Measurements from ENCODE around the gene RRBP1.

The RRBP1 gene

DNA sequence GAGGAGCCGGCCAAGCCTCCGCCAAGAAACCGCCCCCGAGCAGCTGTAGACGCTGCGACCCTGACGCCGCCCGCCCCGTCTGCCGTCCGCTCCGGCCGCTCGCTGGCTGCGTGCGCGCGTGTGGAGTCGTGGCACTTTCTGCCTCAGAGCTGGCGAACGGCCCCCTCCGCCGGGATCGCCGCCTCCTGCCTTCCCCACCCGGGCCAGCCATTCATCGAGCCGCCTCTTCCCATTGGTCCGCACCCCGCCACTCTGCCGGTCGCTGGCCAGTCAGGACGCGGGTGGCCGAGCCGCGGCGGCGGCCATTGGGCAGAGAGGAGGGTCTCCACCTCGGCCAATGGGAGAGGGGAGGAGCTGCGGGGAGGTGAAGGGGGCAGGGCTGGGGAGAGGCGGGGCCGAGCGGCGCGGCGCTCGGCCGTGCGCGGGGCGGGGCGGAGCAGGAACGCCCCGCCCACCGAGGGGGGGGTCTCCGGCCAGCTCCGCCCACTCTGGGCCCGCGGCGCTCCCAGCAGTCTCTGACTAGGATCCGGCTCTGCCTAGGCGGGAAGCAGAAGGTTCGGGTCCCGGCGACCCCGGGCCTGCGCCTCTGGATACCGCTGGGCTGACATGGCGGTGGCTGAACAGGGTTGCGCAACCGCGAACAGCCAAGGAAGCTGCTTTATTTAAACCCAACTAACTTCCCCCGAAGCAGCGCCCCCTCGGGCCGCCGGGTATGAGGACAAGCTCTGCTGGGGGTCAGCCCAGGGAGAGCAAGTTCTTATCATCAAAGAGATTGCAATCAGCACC, at the start of gene RRBP1:
RRBP1 (minus strand) TSS at position 140 of the 786 bp plus-strand sequence. CDS start 21,735 bp downstream, outside the sequence.
- H3K4me3 ChIP-seq (ENCODE audit: low read length), result peak within 1 kb of the TSS; percentile 66
- peaks cover 18% of the 10 kb centered on the region for H3K27me3 ChIP-seq (ENCODE audit: insufficient read depth, low read length)
- H3K4me1 ChIP-seq (ENCODE audit: insufficient read depth, low read length), result no peaks in the 10 kb centered on the region
- no peaks in the 10 kb centered on the region for H3K9me3 ChIP-seq (ENCODE audit: low read length)
- peak within 1 kb of the TSS; percentile 27 for H2AFZ ChIP-seq (ENCODE audit: low read depth, low read length)
- H3K36me3 ChIP-seq (ENCODE audit: insufficient read depth, low read length), result no peaks in the 10 kb centered on the region

GRCh38 chr20:17731233-17731632, 49.2 kb upstream of the RRBP1 start:
- Histone ChIP-seq H3K36me3 (ENCODE audit: insufficient read depth, low read length) (no peaks in the 10 kb centered on the region), H3K4me1 (ENCODE audit: insufficient read depth, low read length) (peaks cover 8% of the 10 kb centered on the region), H2AFZ (ENCODE audit: low read depth, low read length) (no peak overlapping the region), H3K27me3 (ENCODE audit: insufficient read depth, low read length) (peaks cover 8% of the 10 kb centered on the region), H3K9me3 (ENCODE audit: low read length) (no peaks in the 10 kb centered on the region), H3K4me3 (ENCODE audit: low read length) (no peak overlapping the region)

- Histone ChIP-seq H3K27me3 (ENCODE audit: insufficient read depth, low read length) (peaks cover 9% of the 10 kb centered on the region), H2AFZ (ENCODE audit: low read depth, low read length) (no peak overlapping the region), H3K36me3 (ENCODE audit: insufficient read depth, low read length) (no peaks in the 10 kb centered on the region), H3K9me3 (ENCODE audit: low read length) (no peaks in the 10 kb centered on the region), H3K4me3 (ENCODE audit: low read length) (no peak overlapping the region), H3K4me1 (ENCODE audit: insufficient read depth, low read length) (peaks cover 1% of the 10 kb centered on the region)
Observed at GRCh38 chr20:17730071-17730470, 48.0 kb upstream of the RRBP1 start.

GRCh38 chr20:17728074-17728473, 46.0 kb upstream of the RRBP1 start:
- H3K4me3 ChIP-seq (ENCODE audit: low read length), result no peak overlapping the region
- no peak overlapping the region for H2AFZ ChIP-seq (ENCODE audit: low read depth, low read length)
- H3K36me3 ChIP-seq (ENCODE audit: insufficient read depth, low read length), result no peaks in the 10 kb centered on the region
- H3K27me3 ChIP-seq (ENCODE audit: insufficient read depth, low read length), result peaks cover 9% of the 10 kb centered on the region
- no peaks in the 10 kb centered on the region for H3K4me1 ChIP-seq (ENCODE audit: insufficient read depth, low read length)
- H3K9me3 ChIP-seq (ENCODE audit: low read length), result no peaks in the 10 kb centered on the region

DNA sequence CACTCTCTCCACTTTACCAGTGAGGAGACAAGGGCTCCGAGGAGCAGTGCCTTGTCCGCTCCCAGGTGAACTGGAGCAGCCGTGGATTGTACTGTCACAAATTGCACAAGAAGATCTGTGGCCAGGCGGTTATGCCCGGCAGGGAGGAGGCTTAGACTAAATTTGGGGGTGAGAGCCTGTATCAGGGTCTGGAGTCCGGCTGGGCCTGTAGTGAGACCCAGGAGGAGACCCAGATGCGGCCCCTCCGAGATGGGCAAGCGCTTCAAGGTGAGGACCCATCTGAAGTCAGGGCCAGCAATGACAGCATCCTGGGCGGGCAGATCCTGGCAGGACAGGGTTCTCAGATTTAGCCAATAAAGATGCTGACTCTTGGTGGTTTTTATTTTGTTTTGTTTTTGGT, 45.3 kb upstream of the RRBP1 start:
- Histone ChIP-seq H3K4me1 (ENCODE audit: insufficient read depth, low read length) (no peaks in the 10 kb centered on the region), H3K36me3 (ENCODE audit: insufficient read depth, low read length) (no peaks in the 10 kb centered on the region), H3K27me3 (ENCODE audit: insufficient read depth, low read length) (peaks cover 3% of the 10 kb centered on the region), H3K4me3 (ENCODE audit: low read length) (no peak overlapping the region), H2AFZ (ENCODE audit: low read depth, low read length) (no peak overlapping the region), H3K9me3 (ENCODE audit: low read length) (no peaks in the 10 kb centered on the region)

DNA sequence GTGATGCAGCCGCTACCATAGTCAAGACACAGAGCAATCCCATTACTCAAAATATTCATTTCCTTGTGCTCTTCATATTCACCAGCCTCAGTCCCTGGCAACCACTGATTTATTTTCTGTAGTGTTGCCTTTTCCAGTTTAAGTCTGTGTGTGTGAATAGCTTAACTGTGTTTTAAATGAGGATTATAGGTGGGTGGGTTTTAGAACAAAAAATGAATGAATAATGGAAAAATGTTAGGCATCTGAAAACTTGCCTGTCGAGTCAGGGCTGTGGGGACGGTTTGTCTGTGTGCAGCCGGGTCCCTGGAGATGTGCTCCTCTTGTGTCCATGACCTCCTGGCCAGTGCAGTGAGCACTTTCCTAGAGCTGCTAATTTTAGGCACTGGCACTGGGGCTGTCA, 44.9 kb upstream of the RRBP1 start:
- Histone ChIP-seq H3K27me3 (ENCODE audit: insufficient read depth, low read length) (peaks cover 3% of the 10 kb centered on the region), H2AFZ (ENCODE audit: low read depth, low read length) (no peak overlapping the region), H3K4me1 (ENCODE audit: insufficient read depth, low read length) (no peaks in the 10 kb centered on the region), H3K36me3 (ENCODE audit: insufficient read depth, low read length) (no peaks in the 10 kb centered on the region), H3K9me3 (ENCODE audit: low read length) (no peaks in the 10 kb centered on the region), H3K4me3 (ENCODE audit: low read length) (no peak overlapping the region)

DNA sequence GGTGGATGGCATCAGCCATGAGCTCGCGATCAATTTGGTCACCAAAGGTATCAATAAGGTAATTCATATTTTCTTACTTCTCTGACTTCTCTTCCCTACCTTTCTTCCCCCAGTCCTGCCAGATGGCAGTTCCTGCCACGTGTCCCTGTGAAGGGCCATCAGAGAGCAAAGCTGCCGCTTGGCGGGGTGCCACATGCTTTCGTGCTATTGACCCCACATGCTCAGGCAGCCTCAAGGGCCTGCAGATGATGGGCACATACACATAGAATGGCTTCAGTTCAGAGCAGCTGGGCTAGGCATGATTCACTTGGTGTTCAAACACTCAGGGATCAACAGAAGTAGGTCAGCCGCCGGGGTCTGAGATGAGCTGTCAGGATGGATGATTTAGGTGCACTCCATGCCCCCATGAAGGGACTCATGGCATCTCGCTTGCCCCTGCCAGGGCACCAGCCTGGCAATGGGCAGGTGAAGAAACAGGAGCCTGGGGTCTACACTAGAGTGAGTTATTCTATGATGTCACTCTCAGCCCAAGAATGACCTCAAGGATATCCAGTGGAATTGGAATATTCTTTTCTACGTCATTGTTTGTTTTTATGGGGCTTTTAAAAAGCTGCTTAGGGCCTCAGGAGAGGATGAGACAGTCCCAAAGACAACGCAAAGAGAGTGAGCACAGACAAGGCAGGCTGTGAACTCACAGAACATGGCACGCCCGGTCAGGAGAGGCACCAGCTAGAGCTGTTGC, 43.2 kb upstream of the RRBP1 start:
- Histone ChIP-seq H3K27me3 (ENCODE audit: insufficient read depth, low read length) (peaks cover 3% of the 10 kb centered on the region), H3K4me1 (ENCODE audit: insufficient read depth, low read length) (no peaks in the 10 kb centered on the region), H2AFZ (ENCODE audit: low read depth, low read length) (no peak overlapping the region), H3K9me3 (ENCODE audit: low read length) (no peaks in the 10 kb centered on the region), H3K4me3 (ENCODE audit: low read length) (no peak overlapping the region), H3K36me3 (ENCODE audit: insufficient read depth, low read length) (no peaks in the 10 kb centered on the region)

- no peaks in the 10 kb centered on the region for H3K4me1 ChIP-seq (ENCODE audit: insufficient read depth, low read length)
- H3K9me3 ChIP-seq (ENCODE audit: low read length), result no peaks in the 10 kb centered on the region
- peaks cover 3% of the 10 kb centered on the region for H3K27me3 ChIP-seq (ENCODE audit: insufficient read depth, low read length)
- no peaks in the 10 kb centered on the region for H3K36me3 ChIP-seq (ENCODE audit: insufficient read depth, low read length)
- no peak overlapping the region for H3K4me3 ChIP-seq (ENCODE audit: low read length)
- H2AFZ ChIP-seq (ENCODE audit: low read depth, low read length), result no peak overlapping the region
Observed at GRCh38 chr20:17723301-17723691, 41.3 kb upstream of the RRBP1 start.

GRCh38 chr20:17722493-17723300, 40.7 kb upstream of the RRBP1 start:
- Histone ChIP-seq H3K36me3 (ENCODE audit: insufficient read depth, low read length) (no peaks in the 10 kb centered on the region), H3K9me3 (ENCODE audit: low read length) (no peaks in the 10 kb centered on the region), H3K4me3 (ENCODE audit: low read length) (no peak overlapping the region), H3K4me1 (ENCODE audit: insufficient read depth, low read length) (no peaks in the 10 kb centered on the region), H3K27me3 (ENCODE audit: insufficient read depth, low read length) (peaks cover 3% of the 10 kb centered on the region), H2AFZ (ENCODE audit: low read depth, low read length) (no peak overlapping the region)

DNA sequence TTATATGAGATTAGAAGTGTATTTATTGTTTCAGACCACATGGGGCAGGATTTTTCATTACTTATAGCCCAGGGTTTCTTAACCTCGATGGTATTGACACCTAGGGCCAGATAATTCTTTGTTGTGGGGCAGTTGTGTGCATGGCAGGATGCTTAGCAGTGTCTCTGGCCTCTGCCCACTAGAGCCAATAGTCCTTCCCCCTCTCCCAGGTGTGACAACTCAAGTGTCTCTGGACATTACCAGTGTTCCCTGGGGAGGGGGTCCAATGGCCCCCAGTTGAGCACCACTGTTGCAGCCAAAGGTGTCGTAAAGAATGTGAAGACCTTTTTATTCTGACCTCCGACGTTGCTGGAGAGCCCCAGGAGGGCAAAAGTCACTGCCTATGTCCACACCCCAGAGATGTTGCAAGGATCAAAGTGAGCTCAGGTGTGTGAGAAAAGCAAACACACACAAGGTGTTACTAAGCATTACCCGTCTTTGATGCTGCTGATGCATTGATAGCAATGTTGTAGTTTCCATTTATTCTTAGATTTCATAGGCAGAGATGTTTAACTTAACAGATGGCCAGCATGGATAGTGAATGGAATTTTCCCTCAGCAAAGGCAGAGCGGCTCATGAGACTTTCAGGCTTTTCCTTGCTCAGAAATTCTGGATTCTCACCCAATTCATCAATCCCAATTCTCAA, 39.9 kb upstream of the RRBP1 start:
- Histone ChIP-seq H2AFZ (ENCODE audit: low read depth, low read length) (no peak overlapping the region), H3K27me3 (ENCODE audit: insufficient read depth, low read length) (peaks cover 3% of the 10 kb centered on the region), H3K4me1 (ENCODE audit: insufficient read depth, low read length) (no peaks in the 10 kb centered on the region), H3K9me3 (ENCODE audit: low read length) (no peaks in the 10 kb centered on the region), H3K4me3 (ENCODE audit: low read length) (no peak overlapping the region), H3K36me3 (ENCODE audit: insufficient read depth, low read length) (no peaks in the 10 kb centered on the region)

- Histone ChIP-seq H3K36me3 (ENCODE audit: insufficient read depth, low read length) (no peaks in the 10 kb centered on the region), H3K4me3 (ENCODE audit: low read length) (no peak overlapping the region), H3K4me1 (ENCODE audit: insufficient read depth, low read length) (no peaks in the 10 kb centered on the region)
Observed at GRCh38 chr20:17720755-17721154, 38.7 kb upstream of the RRBP1 start.

GRCh38 chr20:17716331-17716730, 34.3 kb upstream of the RRBP1 start:
- Histone ChIP-seq H3K4me1 (ENCODE audit: insufficient read depth, low read length) (peaks cover 1% of the 10 kb centered on the region), H3K4me3 (ENCODE audit: low read length) (no peak overlapping the region), H2AFZ (ENCODE audit: low read depth, low read length) (no peak overlapping the region)

More at GRCh38 chr20:17720755-17721154, 38.7 kb upstream of the RRBP1 start:
- Histone ChIP-seq H2AFZ (ENCODE audit: low read depth, low read length) (no peak overlapping the region), H3K27me3 (ENCODE audit: insufficient read depth, low read length) (peaks cover 3% of the 10 kb centered on the region), H3K9me3 (ENCODE audit: low read length) (no peaks in the 10 kb centered on the region)

More at GRCh38 chr20:17716331-17716730, 34.3 kb upstream of the RRBP1 start:
- Histone ChIP-seq H3K9me3 (ENCODE audit: low read length) (no peaks in the 10 kb centered on the region), H3K27me3 (ENCODE audit: insufficient read depth, low read length) (peaks cover 9% of the 10 kb centered on the region), H3K36me3 (ENCODE audit: insufficient read depth, low read length) (no peaks in the 10 kb centered on the region)

Measured in neuron (in vitro differentiated cells).